Suppressor macrophage treated with lipopolysaccharide for 4 hours (primary cell): ENCODE data around the gene COL26A1.

Source experiments
- DNase-seq: peaks from one replicate; pipeline ENCODE4 v3.0.0-alpha.2; 2020

COL26A1 gene

GRCh38 chr7:101537205-101537604 lies 174.5 kb downstream of the COL26A1 start:
- DNase-seq = no peak

- no peak for DNase-seq
Observed at GRCh38 chr7:101537935-101538595, 175.4 kb downstream of the COL26A1 start.

GRCh38 chr7:101538596-101539459 lies 176.2 kb downstream of the COL26A1 start:
- DNase-seq = peak; percentile 63

- no peak for DNase-seq
Observed at GRCh38 chr7:101539784-101540183, 177.1 kb downstream of the COL26A1 start.

GRCh38 chr7:101542527-101543241 lies 180.0 kb downstream of the COL26A1 start:
- DNase-seq = peak; percentile 65

- no peak for DNase-seq
Observed at GRCh38 chr7:101543242-101543766, 180.6 kb downstream of the COL26A1 start.

- no peak for DNase-seq
Observed at GRCh38 chr7:101543846-101544245, 181.2 kb downstream of the COL26A1 start.

GRCh38 chr7:101545441-101546190 lies 182.9 kb downstream of the COL26A1 start:
- DNase-seq = no peak

GRCh38 chr7:101546308-101546936 lies 183.7 kb downstream of the COL26A1 start:
- no peak for DNase-seq

- no peak for DNase-seq
Observed at GRCh38 chr7:101547022-101547915, 184.6 kb downstream of the COL26A1 start.

GRCh38 chr7:101547916-101548661 lies 185.4 kb downstream of the COL26A1 start:
- no peak for DNase-seq

GRCh38 chr7:101549734-101550133 lies 187.1 kb downstream of the COL26A1 start:
- no peak for DNase-seq

GRCh38 chr7:101550641-101551541 lies 188.2 kb downstream of the COL26A1 start:
- DNase-seq = peak; percentile 37

GRCh38 chr7:101553018-101553770 lies 190.5 kb downstream of the COL26A1 start:
- no peak for DNase-seq

- no peak for DNase-seq
Observed at GRCh38 chr7:101553771-101554445, 191.2 kb downstream of the COL26A1 start.

GRCh38 chr7:101554584-101555268 lies 192.1 kb downstream of the COL26A1 start:
- DNase-seq = no peak
